Left ventricle myocardium inferior (tissue), 1 donor: Measurements from ENCODE around the gene PFKP. TPM values are rescaled to one million over a fixed set of nuclear protein-coding genes. Genes with fewer than 3 reads are reported as not detected.
A peak's percentile ranks its signal among the peaks of the same experiment; 100 is the strongest.

Experiments used
- DNase-seq: peaks from one replicate; pipeline ENCODE4 v3.0.0-alpha.2; 2020
- H3K27ac ChIP-seq: fragments of 200-600 bp; replicated peaks from 2 replicates; pipeline ENCODE4 v1.8.0; 2021
- H3K27me3 ChIP-seq: fragments of 200-600 bp; 2 replicates; pipeline ENCODE4 v1.8.0; 2021; ENCODE audit warnings: low read depth
- H3K36me3 ChIP-seq: fragments of 200-600 bp; 2 replicates; pipeline ENCODE4 v1.8.0; 2021
- H3K4me1 ChIP-seq: fragments of 200-600 bp; 2 replicates; pipeline ENCODE4 v1.8.0; 2021
- H3K4me3 ChIP-seq: fragments of 200-600 bp; 2 replicates; pipeline ENCODE4 v1.8.0; 2021; ENCODE audit warnings: mild to moderate bottlenecking, moderate library complexity
- H3K9me3 ChIP-seq: fragments of 200-600 bp; replicated peaks from 2 replicates; pipeline ENCODE4 v1.8.0; 2021
- intact Hi-C: fragments of 100-400 bp; cut with micrococcal nuclease; formaldehyde crosslinking; loops from one replicate; pipeline ENCODE4 v1.11.0; 2022
- total RNA-seq: library from RNA; stranded (reverse); fragmentation: NEBNext Ultra II Directional; extraction: Animal tissue kit (Norgen Biotek cat#: 25700); gene quantifications from one replicate; pipeline ENCODE4 v1.2.1, GENCODE V29; 2021
- TF ChIP-seq, protein P1 (sequence below): fragments of 200-600 bp; IDR thresholded peaks from 2 replicates; pipeline ENCODE4 v1.8.0; 2021; ENCODE audit warnings: antibody characterized with exemption, mild to moderate bottlenecking, borderline replicate concordance
- donor health status: DM: no; HTN: yes; CAD: no; lungs with severe emphysema.

The PFKP gene
- total RNA-seq, 1 donor from 2014 or later: 206 TPM

DNA sequence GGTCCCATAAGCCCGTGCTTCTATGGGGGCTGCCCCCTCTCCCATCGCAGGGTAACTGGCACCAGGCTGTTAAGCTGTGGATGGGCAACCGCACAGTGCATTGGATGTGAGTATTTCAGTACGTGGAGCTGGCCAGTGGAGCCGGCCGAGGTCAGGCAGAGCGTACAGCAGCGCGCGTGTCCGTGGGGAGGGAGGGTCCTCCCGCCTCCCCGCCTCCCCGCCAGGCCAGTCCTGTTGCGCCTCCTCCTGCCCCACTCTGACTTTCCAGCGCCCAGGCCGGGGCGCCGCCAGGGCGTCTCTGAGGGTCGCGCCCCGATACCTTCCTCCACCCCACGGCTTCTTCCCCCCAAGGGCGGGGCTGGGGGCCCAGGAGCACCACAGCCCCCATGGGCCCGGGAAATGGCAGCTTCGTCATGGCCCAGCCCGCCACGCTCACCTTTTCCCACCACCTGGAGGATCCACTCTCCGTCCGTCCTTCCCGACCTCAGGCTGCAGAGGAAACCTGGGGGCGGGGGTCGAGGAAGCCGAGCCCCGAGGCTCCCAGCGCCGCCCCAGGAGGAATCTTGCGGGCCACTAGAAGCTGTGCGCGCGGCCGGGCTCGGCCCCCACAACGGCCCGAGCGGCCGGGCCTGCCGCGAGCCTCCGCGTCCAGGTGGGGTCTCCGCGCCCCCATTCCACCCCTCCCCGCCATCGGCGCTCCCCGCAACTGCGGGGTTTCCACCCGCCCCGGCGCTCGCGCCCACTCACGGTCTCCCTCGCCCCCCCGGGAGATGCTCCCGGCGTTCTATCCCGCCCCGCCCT lies 831 bp upstream of the PFKP start:
- Histone ChIP-seq H3K27me3 (no peaks in the 10 kb centered on the region), H3K4me1 (peaks cover 73% of the 10 kb centered on the region), H3K36me3 (peaks cover under 1% of the 10 kb centered on the region), H3K4me3 (peak overlapping the region; percentile 86), H3K9me3 (no peaks in the 10 kb centered on the region), H3K27ac (peak overlapping the region; percentile 92)
- intact Hi-C loops: no loop called here
- DNase-seq: no peak
- TF ChIP-seq, protein P1, sequence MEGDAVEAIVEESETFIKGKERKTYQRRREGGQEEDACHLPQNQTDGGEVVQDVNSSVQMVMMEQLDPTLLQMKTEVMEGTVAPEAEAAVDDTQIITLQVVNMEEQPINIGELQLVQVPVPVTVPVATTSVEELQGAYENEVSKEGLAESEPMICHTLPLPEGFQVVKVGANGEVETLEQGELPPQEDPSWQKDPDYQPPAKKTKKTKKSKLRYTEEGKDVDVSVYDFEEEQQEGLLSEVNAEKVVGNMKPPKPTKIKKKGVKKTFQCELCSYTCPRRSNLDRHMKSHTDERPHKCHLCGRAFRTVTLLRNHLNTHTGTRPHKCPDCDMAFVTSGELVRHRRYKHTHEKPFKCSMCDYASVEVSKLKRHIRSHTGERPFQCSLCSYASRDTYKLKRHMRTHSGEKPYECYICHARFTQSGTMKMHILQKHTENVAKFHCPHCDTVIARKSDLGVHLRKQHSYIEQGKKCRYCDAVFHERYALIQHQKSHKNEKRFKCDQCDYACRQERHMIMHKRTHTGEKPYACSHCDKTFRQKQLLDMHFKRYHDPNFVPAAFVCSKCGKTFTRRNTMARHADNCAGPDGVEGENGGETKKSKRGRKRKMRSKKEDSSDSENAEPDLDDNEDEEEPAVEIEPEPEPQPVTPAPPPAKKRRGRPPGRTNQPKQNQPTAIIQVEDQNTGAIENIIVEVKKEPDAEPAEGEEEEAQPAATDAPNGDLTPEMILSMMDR: no peak

DNA sequence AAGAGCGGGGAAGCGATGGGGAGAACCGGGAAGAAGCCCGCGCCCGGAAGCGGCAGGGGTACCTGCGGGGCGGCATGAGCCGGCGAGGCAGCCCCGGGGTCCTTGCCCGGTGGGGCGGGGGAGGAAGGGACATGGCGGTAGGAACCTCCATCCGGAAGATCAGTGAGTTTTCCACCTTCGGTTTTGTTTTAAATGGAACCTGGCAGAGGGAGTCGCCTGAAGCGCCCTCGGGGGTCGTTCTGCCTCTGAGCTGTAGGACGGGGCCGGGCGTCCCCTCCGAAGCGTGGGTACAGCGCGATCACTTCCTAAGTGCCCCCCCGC lies 471 bp downstream of the PFKP start:
- Histone ChIP-seq H3K9me3 (no peaks in the 10 kb centered on the region), H3K27ac (peak overlapping the region; percentile 92), H3K4me3 (peak overlapping the region; percentile 86), H3K36me3 (peaks cover 4% of the 10 kb centered on the region), H3K4me1 (peaks cover 86% of the 10 kb centered on the region), H3K27me3 (no peaks in the 10 kb centered on the region)
- intact Hi-C loops: no loop called here
- TF ChIP-seq, protein P1: no peak
- DNase-seq: no peak

DNA sequence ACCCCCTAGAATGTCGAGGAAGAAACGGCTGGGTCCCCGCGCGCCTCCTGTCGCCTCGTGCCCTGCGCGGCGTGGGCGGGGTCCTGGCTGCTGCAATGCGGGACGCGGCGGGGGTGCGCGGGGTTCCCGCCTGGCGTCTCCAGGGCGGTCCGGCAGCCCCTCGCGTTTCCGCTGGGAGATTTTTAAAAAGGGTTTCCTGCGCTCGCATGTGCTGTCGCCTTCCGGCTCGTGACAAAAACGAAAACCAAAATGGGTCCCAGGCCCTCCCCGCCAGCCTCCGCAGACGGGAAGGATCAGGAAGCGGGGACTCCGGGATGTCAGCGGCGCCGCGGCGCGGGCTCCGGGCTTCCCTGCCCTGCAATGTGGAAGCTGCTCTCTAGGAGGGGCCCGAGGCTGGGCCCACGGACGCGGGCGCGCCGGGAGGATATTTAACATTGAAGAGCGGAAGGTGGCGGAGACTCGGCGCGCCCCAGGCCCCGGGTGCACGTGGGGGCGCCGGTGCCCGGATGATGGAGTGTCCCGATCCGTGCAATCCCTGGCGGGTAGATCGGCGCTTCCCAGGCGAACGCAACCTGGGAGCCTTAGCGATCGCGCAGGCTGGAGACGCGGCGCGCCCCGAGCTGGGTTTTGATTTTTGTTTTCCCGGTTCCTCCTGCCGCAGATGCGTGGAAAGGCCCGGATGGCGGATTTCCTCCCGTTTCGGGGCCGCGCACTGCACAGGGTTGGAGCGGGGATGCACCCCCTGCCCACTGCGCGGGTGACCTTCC lies 1.0 kb downstream of the PFKP start:
- intact Hi-C loops: no loop called here

DNA sequence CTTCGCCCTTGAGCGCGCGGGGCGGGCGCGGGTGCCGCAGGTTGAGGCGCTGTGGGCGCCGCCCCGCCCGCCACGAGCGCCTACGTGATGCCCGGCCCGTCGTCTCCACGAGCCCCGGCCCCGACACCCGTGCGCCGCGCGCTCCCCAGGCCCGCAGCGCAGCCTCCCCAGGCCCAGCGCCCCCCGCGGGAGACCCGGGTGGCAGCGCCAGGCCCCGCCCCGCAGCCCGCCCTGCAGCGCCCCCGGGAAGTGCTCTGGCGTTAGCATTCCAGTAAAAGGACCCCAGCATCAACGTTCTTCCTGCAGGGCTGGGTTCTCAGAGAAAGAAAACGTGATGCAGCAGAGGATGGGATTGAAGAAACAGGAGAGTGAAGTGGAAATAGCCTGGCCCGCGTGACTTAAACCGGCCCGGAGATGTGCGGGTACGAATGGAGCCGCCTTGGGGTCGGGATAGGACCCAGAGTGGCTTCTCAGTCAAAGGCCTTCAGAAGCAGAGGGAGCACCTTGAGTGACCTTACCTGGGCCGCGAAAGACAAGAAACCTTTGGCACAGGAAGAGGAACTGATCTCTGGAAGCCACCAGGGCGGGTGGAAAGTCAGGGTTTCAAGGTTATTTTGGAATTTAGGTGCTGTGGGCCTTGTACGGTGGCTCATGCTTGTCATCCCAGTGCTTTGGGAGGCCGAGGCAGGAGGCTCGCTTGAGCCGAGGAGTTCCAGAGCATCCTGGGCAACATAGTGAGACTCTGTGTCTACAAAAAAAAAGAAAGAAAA lies 1.8 kb downstream of the PFKP start:
- Histone ChIP-seq H3K36me3 (peaks cover 4% of the 10 kb centered on the region), H3K4me3 (peak overlapping the region; percentile 86), H3K9me3 (no peaks in the 10 kb centered on the region), H3K27ac (peak overlapping the region; percentile 92), H3K27me3 (no peaks in the 10 kb centered on the region), H3K4me1 (peaks cover 96% of the 10 kb centered on the region)
- TF ChIP-seq, protein P1: no peak
- intact Hi-C loops: no loop called here
- no peak for DNase-seq

More for the DNA sequence above, 1.0 kb downstream of the PFKP start:
- Histone ChIP-seq H3K9me3 (no peaks in the 10 kb centered on the region), H3K36me3 (peaks cover 4% of the 10 kb centered on the region), H3K27ac (peak overlapping the region; percentile 92), H3K27me3 (no peaks in the 10 kb centered on the region), H3K4me3 (peak overlapping the region; percentile 86), H3K4me1 (peaks cover 92% of the 10 kb centered on the region)
- TF ChIP-seq, protein P1: peak; percentile 44
- DNase-seq: peak; percentile 73

DNA sequence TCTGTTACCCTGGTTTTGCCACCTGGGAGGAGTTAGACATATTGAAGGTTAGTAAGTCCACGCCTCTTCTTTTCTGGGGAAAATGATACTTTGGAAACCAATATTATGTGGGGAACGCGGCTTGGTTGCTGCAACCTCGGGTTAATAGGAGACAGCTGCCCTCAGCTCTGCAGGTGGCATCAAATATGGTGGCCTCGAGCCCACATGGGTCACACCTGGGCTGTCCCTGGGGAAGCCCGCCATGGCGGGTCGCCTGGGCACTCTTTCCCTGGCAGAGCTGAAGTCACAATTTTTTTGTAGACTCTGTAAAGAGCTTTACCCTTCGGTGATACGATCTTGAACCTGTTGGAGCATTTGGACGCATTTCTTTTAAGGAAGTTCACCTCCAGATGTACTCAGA lies 2.5 kb downstream of the PFKP start:
- TF ChIP-seq, protein P1: no peak
- intact Hi-C loops: no loop called here
- Histone ChIP-seq H3K27ac (peak overlapping the region; percentile 92), H3K4me1 (peaks cover 93% of the 10 kb centered on the region), H3K27me3 (no peaks in the 10 kb centered on the region), H3K9me3 (no peaks in the 10 kb centered on the region), H3K4me3 (peak overlapping the region; percentile 86), H3K36me3 (peaks cover 4% of the 10 kb centered on the region)
- DNase-seq: no peak
